Measurements from ENCODE around the gene SUMO4.

The SUMO4 gene

DNA sequence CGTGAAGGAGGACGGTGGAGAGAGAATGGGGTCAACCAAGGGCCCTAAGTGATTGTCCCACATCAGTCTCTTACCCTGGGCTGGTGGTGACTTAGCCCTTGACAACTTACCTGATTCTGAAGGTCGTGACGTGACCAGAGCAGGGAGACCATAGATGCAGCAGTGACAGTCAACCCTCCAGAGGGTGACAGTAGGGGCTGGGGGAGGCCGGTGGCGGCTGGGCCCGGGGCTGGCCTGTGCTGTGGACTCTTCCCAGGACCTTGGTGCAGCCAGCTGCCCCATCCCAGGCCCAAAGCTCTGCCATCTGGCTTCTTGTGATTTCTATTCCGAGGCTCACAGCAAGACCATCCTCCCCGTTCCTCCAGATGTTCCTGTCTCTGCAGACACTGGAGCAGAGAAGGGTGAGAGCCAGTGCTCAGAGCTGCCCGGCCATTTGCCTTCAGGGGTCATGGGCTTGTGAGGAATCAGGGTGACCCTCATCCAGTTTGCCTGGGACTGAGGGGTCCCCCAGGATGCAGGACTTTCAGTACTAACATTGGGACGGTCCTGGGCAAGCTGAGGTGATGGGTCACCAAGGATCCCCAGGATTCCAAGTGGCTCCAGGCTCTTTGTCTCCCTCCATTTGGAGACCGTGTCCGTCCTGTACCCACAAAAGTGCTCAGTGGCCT is 36.0 kb downstream of the SUMO4 start:
- H3K27ac ChIP-seq (ENCODE audit: low read depth, low read length), result no peak overlapping the region
- H3K79me1 ChIP-seq (ENCODE audit: low read length), result no peaks in the 10 kb centered on the region
- H2BK120ac ChIP-seq (ENCODE audit: low read depth, low read length), result no peak overlapping the region
- DNase-seq, result no peak
- no peak overlapping the region for H3K4me2 ChIP-seq (ENCODE audit: low read length)
- no peaks in the 10 kb centered on the region for H3K4me1 ChIP-seq (ENCODE audit: control insufficient read depth, low read depth, low read length)
- no peak overlapping the region for H3K9ac ChIP-seq (ENCODE audit: low read length)
- H3K23ac ChIP-seq (ENCODE audit: low read length), result no peak overlapping the region
- H3K56ac ChIP-seq (ENCODE audit: low read length), result no peak overlapping the region
- WGBS (ENCODE audit: extremely low coverage, insufficient coverage, low lambda C conversion rate), result no CpG with 5 or more reads among the region's 13 CpGs
- H4K5ac ChIP-seq (ENCODE audit: low read length), result no peak overlapping the region
- H2AK5ac ChIP-seq (ENCODE audit: low read length), result no peak overlapping the region
- no peak overlapping the region for H2BK5ac ChIP-seq (ENCODE audit: low read length)
- H3K36me3 ChIP-seq (ENCODE audit: control insufficient read depth, insufficient read depth, low read length), result no peaks in the 10 kb centered on the region
- H3K4me3 ChIP-seq (ENCODE audit: low read length), result no peak overlapping the region
- H3K4ac ChIP-seq (ENCODE audit: low read depth, low read length), result no peak overlapping the region
- H3K27me3 ChIP-seq (ENCODE audit: insufficient read depth, low read length, poor library complexity), result no peaks in the 10 kb centered on the region
- H3K18ac ChIP-seq (ENCODE audit: low read length), result no peak overlapping the region
- no peak overlapping the region for H4K8ac ChIP-seq (ENCODE audit: low read depth, low read length)
- no peaks in the 10 kb centered on the region for H3K79me2 ChIP-seq (ENCODE audit: control insufficient read depth, insufficient read depth, low read length)
- no peak overlapping the region for H2BK15ac ChIP-seq (replicated peaks; ENCODE audit: low read depth)

DNA sequence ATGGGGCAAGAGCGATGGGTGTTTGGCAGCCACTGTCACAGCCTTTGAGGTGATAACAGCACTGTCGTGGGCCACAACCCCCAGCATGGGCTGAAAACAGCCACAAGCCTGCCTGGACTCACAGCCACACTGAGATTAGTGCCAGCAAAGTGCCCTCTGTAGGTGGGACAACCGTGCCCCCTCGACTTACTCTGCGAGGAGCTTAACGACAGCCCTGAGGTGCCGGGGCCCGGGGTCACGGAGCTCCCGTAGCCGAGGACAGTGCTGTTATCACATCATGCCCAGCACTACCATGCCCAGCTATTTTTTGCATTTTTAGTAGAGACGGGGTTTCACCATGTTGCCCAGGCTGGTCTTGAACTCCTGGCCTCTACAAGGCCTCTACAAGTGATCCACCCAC is 36.6 kb downstream of the SUMO4 start:
- H4K5ac ChIP-seq (ENCODE audit: low read length), result no peak overlapping the region
- H2AK5ac ChIP-seq (ENCODE audit: low read length), result no peak overlapping the region
- H3K27me3 ChIP-seq (ENCODE audit: insufficient read depth, low read length, poor library complexity), result no peaks in the 10 kb centered on the region
- no peak overlapping the region for H3K56ac ChIP-seq (ENCODE audit: low read length)
- no peaks in the 10 kb centered on the region for H3K4me1 ChIP-seq (ENCODE audit: control insufficient read depth, low read depth, low read length)
- H3K79me2 ChIP-seq (ENCODE audit: control insufficient read depth, insufficient read depth, low read length), result no peaks in the 10 kb centered on the region
- no peak overlapping the region for H4K8ac ChIP-seq (ENCODE audit: low read depth, low read length)
- H3K79me1 ChIP-seq (ENCODE audit: low read length), result no peaks in the 10 kb centered on the region
- no peak overlapping the region for H3K4me2 ChIP-seq (ENCODE audit: low read length)
- H3K23ac ChIP-seq (ENCODE audit: low read length), result no peak overlapping the region
- no CpG with 5 or more reads among the region's 12 CpGs for WGBS (ENCODE audit: extremely low coverage, insufficient coverage, low lambda C conversion rate)
- H3K27ac ChIP-seq (ENCODE audit: low read depth, low read length), result no peak overlapping the region
- no peak overlapping the region for H3K4me3 ChIP-seq (ENCODE audit: low read length)
- no peak for DNase-seq
- H2BK15ac ChIP-seq (replicated peaks; ENCODE audit: low read depth), result no peak overlapping the region
- H3K9ac ChIP-seq (ENCODE audit: low read length), result no peak overlapping the region
- no peak overlapping the region for H3K18ac ChIP-seq (ENCODE audit: low read length)
- no peaks in the 10 kb centered on the region for H3K36me3 ChIP-seq (ENCODE audit: control insufficient read depth, insufficient read depth, low read length)
- no peak overlapping the region for H2BK5ac ChIP-seq (ENCODE audit: low read length)
- H2BK120ac ChIP-seq (ENCODE audit: low read depth, low read length), result no peak overlapping the region
- no peak overlapping the region for H3K4ac ChIP-seq (ENCODE audit: low read depth, low read length)

DNA sequence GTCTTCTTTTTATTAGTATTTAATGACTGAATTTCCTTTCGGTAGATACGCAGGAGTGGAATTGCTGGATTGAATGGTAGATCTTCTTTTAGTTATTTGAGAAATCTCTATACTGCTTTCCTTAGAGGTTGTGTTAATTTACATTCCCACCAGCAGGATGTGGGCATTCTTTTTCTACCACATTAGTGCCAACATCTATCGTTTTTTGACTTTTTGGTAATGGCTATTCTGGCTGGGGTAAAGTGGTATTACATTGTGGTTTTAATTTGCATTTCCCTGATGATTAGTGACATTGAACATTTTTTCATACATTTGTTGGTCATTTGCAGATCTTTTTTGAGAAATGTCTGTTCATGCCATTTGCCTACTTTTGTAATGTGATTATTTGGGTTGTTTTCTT is 37.1 kb downstream of the SUMO4 start:
- WGBS (ENCODE audit: extremely low coverage, insufficient coverage, low lambda C conversion rate), result no CpG with 5 or more reads among the region's 3 CpGs
- H3K18ac ChIP-seq (ENCODE audit: low read length), result no peak overlapping the region
- H2BK15ac ChIP-seq (replicated peaks; ENCODE audit: low read depth), result no peak overlapping the region
- no peak overlapping the region for H2AK5ac ChIP-seq (ENCODE audit: low read length)
- H3K4me3 ChIP-seq (ENCODE audit: low read length), result no peak overlapping the region
- H3K79me2 ChIP-seq (ENCODE audit: control insufficient read depth, insufficient read depth, low read length), result no peaks in the 10 kb centered on the region
- no peak for DNase-seq
- no peak overlapping the region for H2BK120ac ChIP-seq (ENCODE audit: low read depth, low read length)
- H3K79me1 ChIP-seq (ENCODE audit: low read length), result no peaks in the 10 kb centered on the region
- H3K4me2 ChIP-seq (ENCODE audit: low read length), result no peak overlapping the region
- no peaks in the 10 kb centered on the region for H3K4me1 ChIP-seq (ENCODE audit: control insufficient read depth, low read depth, low read length)
- H2BK5ac ChIP-seq (ENCODE audit: low read length), result no peak overlapping the region
- no peaks in the 10 kb centered on the region for H3K27me3 ChIP-seq (ENCODE audit: insufficient read depth, low read length, poor library complexity)
- no peaks in the 10 kb centered on the region for H3K36me3 ChIP-seq (ENCODE audit: control insufficient read depth, insufficient read depth, low read length)
- no peak overlapping the region for H3K9ac ChIP-seq (ENCODE audit: low read length)
- H3K23ac ChIP-seq (ENCODE audit: low read length), result no peak overlapping the region
- no peak overlapping the region for H4K8ac ChIP-seq (ENCODE audit: low read depth, low read length)
- H3K4ac ChIP-seq (ENCODE audit: low read depth, low read length), result no peak overlapping the region
- H3K56ac ChIP-seq (ENCODE audit: low read length), result no peak overlapping the region
- no peak overlapping the region for H4K5ac ChIP-seq (ENCODE audit: low read length)
- no peak overlapping the region for H3K27ac ChIP-seq (ENCODE audit: low read depth, low read length)

DNA sequence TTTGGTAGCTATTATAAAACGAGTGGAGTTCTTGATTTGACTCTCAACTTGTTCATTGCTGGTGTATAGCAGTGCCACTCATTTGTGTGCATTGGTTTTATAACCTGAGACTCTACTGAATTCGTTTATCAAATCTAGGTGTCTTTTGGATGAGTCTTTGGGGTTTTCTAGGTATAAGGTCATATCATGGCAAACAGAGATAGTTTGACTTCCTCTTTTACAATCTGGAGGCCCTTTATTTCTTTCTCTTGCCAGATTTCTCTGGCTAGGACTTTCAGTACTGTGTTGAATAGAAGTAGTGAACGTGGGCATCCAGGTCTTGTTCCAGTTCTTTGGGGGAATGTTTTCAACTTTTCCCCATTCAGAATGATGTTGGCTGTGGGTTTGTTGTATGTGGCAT is 38.8 kb downstream of the SUMO4 start:
- H3K56ac ChIP-seq (ENCODE audit: low read length), result no peak overlapping the region
- no peak overlapping the region for H2AK5ac ChIP-seq (ENCODE audit: low read length)
- no peak overlapping the region for H3K9ac ChIP-seq (ENCODE audit: low read length)
- no peak overlapping the region for H2BK120ac ChIP-seq (ENCODE audit: low read depth, low read length)
- H4K5ac ChIP-seq (ENCODE audit: low read length), result no peak overlapping the region
- no peak overlapping the region for H3K18ac ChIP-seq (ENCODE audit: low read length)
- H4K8ac ChIP-seq (ENCODE audit: low read depth, low read length), result no peak overlapping the region
- no peak for DNase-seq
- H3K23ac ChIP-seq (ENCODE audit: low read length), result no peak overlapping the region
- no peak overlapping the region for H2BK15ac ChIP-seq (replicated peaks; ENCODE audit: low read depth)
- H2BK5ac ChIP-seq (ENCODE audit: low read length), result no peak overlapping the region
- no peak overlapping the region for H3K4me3 ChIP-seq (ENCODE audit: low read length)
- WGBS (ENCODE audit: extremely low coverage, insufficient coverage, low lambda C conversion rate), result no CpG with 5 or more reads among the region's 3 CpGs
- H3K79me2 ChIP-seq (ENCODE audit: control insufficient read depth, insufficient read depth, low read length), result no peaks in the 10 kb centered on the region
- no peak overlapping the region for H3K27ac ChIP-seq (ENCODE audit: low read depth, low read length)
- no peak overlapping the region for H3K4ac ChIP-seq (ENCODE audit: low read depth, low read length)
- no peaks in the 10 kb centered on the region for H3K36me3 ChIP-seq (ENCODE audit: control insufficient read depth, insufficient read depth, low read length)
- H3K4me2 ChIP-seq (ENCODE audit: low read length), result no peak overlapping the region
- no peaks in the 10 kb centered on the region for H3K4me1 ChIP-seq (ENCODE audit: control insufficient read depth, low read depth, low read length)
- H3K79me1 ChIP-seq (ENCODE audit: low read length), result no peaks in the 10 kb centered on the region
- no peaks in the 10 kb centered on the region for H3K27me3 ChIP-seq (ENCODE audit: insufficient read depth, low read length, poor library complexity)

DNA sequence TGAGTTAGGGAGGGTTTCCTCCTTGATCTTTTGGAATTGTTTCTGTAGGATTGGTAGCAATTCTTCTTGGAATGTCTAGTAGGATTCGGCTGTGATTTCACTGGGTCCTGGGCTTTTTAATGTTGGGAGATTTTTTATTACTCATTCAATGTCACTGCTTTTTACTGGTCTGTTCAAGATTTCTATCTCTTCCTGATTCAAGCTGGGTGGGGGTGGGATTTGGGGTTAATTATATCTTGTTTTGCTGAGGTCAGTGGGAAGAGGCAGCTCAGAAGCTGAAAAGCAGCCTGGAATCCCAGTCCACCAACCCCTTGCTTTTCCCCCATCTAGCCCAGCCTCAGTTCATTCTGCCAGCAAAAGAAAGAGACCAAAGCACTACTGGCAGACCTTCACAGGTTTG is 39.6 kb downstream of the SUMO4 start:
- Histone ChIP-seq H3K4me3 (ENCODE audit: low read length) (no peak overlapping the region), H2BK120ac (ENCODE audit: low read depth, low read length) (no peak overlapping the region), H4K5ac (ENCODE audit: low read length) (no peak overlapping the region), H3K23ac (ENCODE audit: low read length) (no peak overlapping the region), H2BK5ac (ENCODE audit: low read length) (no peak overlapping the region), H3K4me2 (ENCODE audit: low read length) (no peak overlapping the region), H3K9ac (ENCODE audit: low read length) (no peak overlapping the region), H3K36me3 (ENCODE audit: control insufficient read depth, insufficient read depth, low read length) (no peaks in the 10 kb centered on the region), H2AK5ac (ENCODE audit: low read length) (no peak overlapping the region), H3K56ac (ENCODE audit: low read length) (no peak overlapping the region), H3K79me1 (ENCODE audit: low read length) (no peaks in the 10 kb centered on the region), H3K27ac (ENCODE audit: low read depth, low read length) (no peak overlapping the region), H4K8ac (ENCODE audit: low read depth, low read length) (no peak overlapping the region), H3K79me2 (ENCODE audit: control insufficient read depth, insufficient read depth, low read length) (no peaks in the 10 kb centered on the region), H3K4me1 (ENCODE audit: control insufficient read depth, low read depth, low read length) (no peaks in the 10 kb centered on the region), H3K18ac (ENCODE audit: low read length) (no peak overlapping the region), H3K27me3 (ENCODE audit: insufficient read depth, low read length, poor library complexity) (no peaks in the 10 kb centered on the region), H3K4ac (ENCODE audit: low read depth, low read length) (no peak overlapping the region), H2BK15ac (replicated peaks; ENCODE audit: low read depth) (no peak overlapping the region)
- DNase-seq, result no peak
- no CpG with 5 or more reads among the region's 1 CpG for WGBS (ENCODE audit: extremely low coverage, insufficient coverage, low lambda C conversion rate)

Data from mesendoderm (in vitro differentiated cells).